C4-2B (cell line): Measurements from ENCODE around the gene TDRD9.

Experiments used
- CTCF ChIP-seq: fragments of 450-650 bp; conservative IDR thresholded peaks from 2 replicates; pipeline ENCODE4 v1.5.1; 2017; ENCODE audit warnings: mild to moderate bottlenecking
- ZFX ChIP-seq: fragments of 450-650 bp; IDR thresholded peaks from 2 replicates; pipeline ENCODE4 v1.6.1; 2017

- no peak for TF ChIP-seq CTCF
- TF ChIP-seq ZFX = no peak
Observed at GRCh38 chr14:104016873-104017650, 88.8 kb downstream of the TDRD9 start.
